SK-N-SH (cell line): Measurements from ENCODE around the gene SAP30L. TPM values are rescaled to one million over a fixed set of nuclear protein-coding genes. Genes with fewer than 3 reads are reported as not detected.

ENCODE experiments used
- CTCF ChIA-PET: fragments of 300-600, 350-600 bp; formaldehyde crosslinking; extraction: SDS; loops from one replicate; lab custom pipeline; 2021; lab: Yijun Ruan, JAX
- POLR2A ChIA-PET: fragments of 350-600 bp; sonication (Branson Sonifier 250); formaldehyde crosslinking; extraction: SDS; loops from one replicate; lab custom pipeline; 2020; ENCODE audit warnings: antibody characterized with exemption, inconsistent platforms; lab: Yijun Ruan, JAX
- DNase-seq: peaks from one replicate; pipeline ENCODE4 v3.0.0; 2012
- H2AFZ ChIP-seq: fragments of 200-600 bp; sonication (generic); 2 replicates; pipeline ENCODE4 v1.8.1; 2016; ENCODE audit warnings: antibody characterized with exemption, mild to moderate bottlenecking, low read depth
- H3F3A ChIP-seq: fragments of 200-600 bp; sonication (generic); replicated peaks from 2 replicates; pipeline ENCODE3; 2016; ENCODE audit warnings: antibody characterized with exemption, mild to moderate bottlenecking; ENCODE audit not compliant: insufficient read depth
- H3K27ac ChIP-seq, 2 experiments: fragments of 200-500 bp in 1 of 2; fragments of 200-600 bp in 1 of 2; sonication (Bioruptor generic) in 1 of 2; sonication (generic), shearing (Covaris generic) in 1 of 2; 2 replicates each; pipeline versions ENCODE4 v1.5.1 to v1.6.1; 2014 to 2016; ENCODE audit warnings: low read depth in 2 of 2, inconsistent platforms in 1 of 2, low read length in 1 of 2, mild to moderate bottlenecking in 1 of 2, mixed read lengths in 1 of 2
- H3K27me3 ChIP-seq: fragments of 200-600 bp; sonication (generic), shearing (Covaris generic); 2 replicates; pipeline ENCODE4 v1.6.1; 2016; ENCODE audit warnings: mixed run types; ENCODE audit not compliant: insufficient read depth
- H3K36me3 ChIP-seq, 2 experiments: fragments of 200-500 bp in 1 of 2; fragments of 200-600 bp in 1 of 2; sonication (Bioruptor generic) in 1 of 2; sonication (generic) in 1 of 2; replicated peaks in 1 of 2; 2 replicates each; pipeline versions ENCODE3 to v1.5.1; 2014 to 2016; ENCODE audit warnings: low read length in 1 of 2, mild to moderate bottlenecking in 1 of 2; ENCODE audit not compliant: insufficient read depth in 2 of 2, control insufficient read depth in 1 of 2
- H3K4me1 ChIP-seq, 2 experiments: fragments of 200-500 bp in 1 of 2; fragments of 200-600 bp in 1 of 2; sonication (Bioruptor generic) in 1 of 2; sonication (generic), shearing (Covaris generic) in 1 of 2; 2 replicates each; pipeline versions ENCODE4 v1.5.1 to v1.6.1; 2014 to 2016; ENCODE audit warnings: low read depth in 1 of 2, low read length in 1 of 2, mixed run types in 1 of 2; ENCODE audit not compliant: insufficient read depth in 2 of 2, control insufficient read depth in 1 of 2
- H3K4me2 ChIP-seq: fragments of 200-600 bp; sonication (generic), shearing (Covaris generic); 2 replicates; pipeline ENCODE4 v1.6.1; 2017; ENCODE audit warnings: mixed run types
- H3K4me3 ChIP-seq, 2 experiments: fragments of 200-500 bp in 1 of 2; fragments of 200-600 bp in 1 of 2; sonication (Bioruptor generic) in 1 of 2; sonication (generic), shearing (Covaris generic) in 1 of 2; 2 replicates each; pipeline versions ENCODE4 v1.5.1 to v1.8.1; 2014 to 2016; ENCODE audit warnings: low read depth in 2 of 2, inconsistent platforms in 1 of 2, low read length in 1 of 2, mild to moderate bottlenecking in 1 of 2, mixed read lengths in 1 of 2, moderate library complexity in 1 of 2
- H3K79me2 ChIP-seq: fragments of 200-600 bp; sonication (generic); 2 replicates; pipeline ENCODE4 v1.8.1; 2017; ENCODE audit warnings: mild to moderate bottlenecking; ENCODE audit not compliant: insufficient read depth
- H3K9ac ChIP-seq: fragments of 200-600 bp; sonication (generic); 2 replicates; pipeline ENCODE4 v1.6.1; 2017; ENCODE audit warnings: mixed run types
- H3K9me2 ChIP-seq: fragments of 200-600 bp; sonication (generic); 2 replicates; pipeline ENCODE4 v1.6.1; 2017; ENCODE audit warnings: mixed run types
- H3K9me3 ChIP-seq: fragments of 200-600 bp; sonication (generic); 2 replicates; pipeline ENCODE4 v1.6.1; 2017; ENCODE audit warnings: mixed run types, mild to moderate bottlenecking, moderate library complexity
- H4K20me1 ChIP-seq: fragments of 200-600 bp; sonication (generic); 2 replicates; pipeline ENCODE4 v1.6.1; 2017; ENCODE audit warnings: mild to moderate bottlenecking, mixed run types; ENCODE audit not compliant: insufficient read depth
- ELF1 ChIP-seq: IDR thresholded peaks from 2 replicates; pipeline ENCODE4 v1.4.0; 2012
- FOSL2 ChIP-seq: IDR thresholded peaks from 2 replicates; pipeline ENCODE4 v1.4.0; 2012; ENCODE audit warnings: low read depth, mild to moderate bottlenecking, moderate library complexity, borderline replicate concordance
- JUND ChIP-seq: IDR thresholded peaks from 2 replicates; pipeline ENCODE4 v1.4.0; 2012
- NRF1 ChIP-seq: IDR thresholded peaks from 2 replicates; pipeline ENCODE4 v1.6.1; 2012; ENCODE audit warnings: low read depth, mild to moderate bottlenecking, low read length
- RCOR1 ChIP-seq: fragments of 150-350 bp; IDR thresholded peaks from 2 replicates; pipeline ENCODE4 v1.6.1; 2017; ENCODE audit warnings: antibody characterized with exemption, low read length
- REST ChIP-seq: IDR thresholded peaks from 2 replicates; pipeline ENCODE4 v1.6.1; 2012; ENCODE audit warnings: mild to moderate bottlenecking, low read depth, low read length, moderate library complexity
- SIN3A ChIP-seq: IDR thresholded peaks from 2 replicates; pipeline ENCODE4 v1.6.1; 2012; ENCODE audit warnings: low read depth, mild to moderate bottlenecking, low read length, moderate library complexity, borderline replicate concordance
- SMC3 ChIP-seq: IDR thresholded peaks from 2 replicates; pipeline ENCODE4 v1.6.1; 2012; ENCODE audit warnings: low read depth, low read length, improper control_type of control experiment
- TCF12 ChIP-seq: IDR thresholded peaks from 2 replicates; pipeline ENCODE4 v1.4.0; 2012
- TEAD4 ChIP-seq: IDR thresholded peaks from 2 replicates; pipeline ENCODE4 v1.4.0; 2012; ENCODE audit warnings: mild to moderate bottlenecking, borderline replicate concordance; ENCODE audit not compliant: insufficient read depth
- USF2 ChIP-seq: fragments of 150-350 bp; IDR thresholded peaks from 2 replicates; pipeline ENCODE4 v1.6.1; 2017; ENCODE audit warnings: antibody characterized with exemption, low read length, low read depth, borderline replicate concordance
- ZBTB33 ChIP-seq: IDR thresholded peaks from 2 replicates; pipeline ENCODE4 v1.4.0; 2012; ENCODE audit warnings: low read depth, borderline replicate concordance
- whole genome bisulfite sequencing: methylation state at CpG from one replicate; pipeline ENCODE4 v1.1.6; 2017; ENCODE audit warnings: low lambda C conversion rate; 5-methylcytosine and 5-hydroxymethylcytosine counted together
- polyA plus RNA-seq, 3 experiments: library from polyadenylated mRNA; depleted of rRNA; stranded (reverse); fragments of >200 nt; gene quantifications; 2 replicates each; pipeline ENCODE4 v1.2.3, GENCODE V29; 2012
- TF ChIP-seq, protein P1 (sequence below): IDR thresholded peaks from 2 replicates; pipeline ENCODE4 v1.4.0; 2012; ENCODE audit warnings: low read depth, borderline replicate concordance
- TF ChIP-seq, protein P2 (sequence below): fragments of 200-600 bp; sonication (generic); IDR thresholded peaks from 2 replicates; pipeline ENCODE4 v1.6.1; 2017; ENCODE audit warnings: antibody characterized with exemption, mild to moderate bottlenecking, moderate library complexity

The SAP30L gene
- polyA plus RNA-seq, 1 of the 3 experiments (the other 2 are of a cell fraction) = 26.6 TPM

- Histone ChIP-seq H4K20me1 (no peaks in the 10 kb centered on the region), H3K36me3 (peaks cover 48 to 56% of the 10 kb centered on the region in 2 experiments), H2AFZ (no peak overlapping the region), H3K9me2 (no peaks in the 10 kb centered on the region), H3K4me2 (no peak overlapping the region), H3K27me3 (no peaks in the 10 kb centered on the region), H3K4me3 (no peak overlapping the region), H3K79me2 (no peaks in the 10 kb centered on the region), H3K9me3 (no peaks in the 10 kb centered on the region), H3K27ac (no peak overlapping the region), H3K9ac (no peak overlapping the region), H3F3A (no peaks in the 10 kb centered on the region), H3K4me1 (no peaks in the 10 kb centered on the region)
- POLR2A ChIA-PET = no interaction called here
- DNase-seq = no peak
- 97% methylated on average over 5 of the region's 5 CpGs for WGBS
- CTCF ChIA-PET = interaction anchor here (0.9 to 1.9 kb wide), 3 partner anchors 10 to 339 kb away, joined by 4 to 7 read pairs (median 6); no protein-coding TSS in a partner anchor
- TF ChIP-seq SIN3A = no peak
- TF ChIP-seq FOSL2 = no peak
These were observed 34.5 kb upstream of the SAP30L start for GRCh38 chr5:154411338-154411737.

- 81% methylated on average over 2 of the region's 3 CpGs for WGBS
These were observed 33.5 kb upstream of the SAP30L start for GRCh38 chr5:154412316-154412715.

More at GRCh38 chr5:154412316-154412715, 33.5 kb upstream of the SAP30L start:
- H3K9me3 ChIP-seq = no peaks in the 10 kb centered on the region
- POLR2A ChIA-PET = no interaction called here
- CTCF ChIA-PET = no interaction called here
- no peaks in the 10 kb centered on the region for H3K27me3 ChIP-seq
- TF ChIP-seq ELF1 (no peak), REST (no peak), JUND (no peak), TEAD4 (no peak), USF2 (no peak), ZBTB33 (no peak), RCOR1 (no peak), TCF12 (no peak), FOSL2 (no peak), NRF1 (no peak), SMC3 (no peak)
- TF ChIP-seq, protein P1, sequence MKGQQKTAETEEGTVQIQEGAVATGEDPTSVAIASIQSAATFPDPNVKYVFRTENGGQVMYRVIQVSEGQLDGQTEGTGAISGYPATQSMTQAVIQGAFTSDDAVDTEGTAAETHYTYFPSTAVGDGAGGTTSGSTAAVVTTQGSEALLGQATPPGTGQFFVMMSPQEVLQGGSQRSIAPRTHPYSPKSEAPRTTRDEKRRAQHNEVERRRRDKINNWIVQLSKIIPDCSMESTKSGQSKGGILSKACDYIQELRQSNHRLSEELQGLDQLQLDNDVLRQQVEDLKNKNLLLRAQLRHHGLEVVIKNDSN = no peak
- TF ChIP-seq, protein P2, sequence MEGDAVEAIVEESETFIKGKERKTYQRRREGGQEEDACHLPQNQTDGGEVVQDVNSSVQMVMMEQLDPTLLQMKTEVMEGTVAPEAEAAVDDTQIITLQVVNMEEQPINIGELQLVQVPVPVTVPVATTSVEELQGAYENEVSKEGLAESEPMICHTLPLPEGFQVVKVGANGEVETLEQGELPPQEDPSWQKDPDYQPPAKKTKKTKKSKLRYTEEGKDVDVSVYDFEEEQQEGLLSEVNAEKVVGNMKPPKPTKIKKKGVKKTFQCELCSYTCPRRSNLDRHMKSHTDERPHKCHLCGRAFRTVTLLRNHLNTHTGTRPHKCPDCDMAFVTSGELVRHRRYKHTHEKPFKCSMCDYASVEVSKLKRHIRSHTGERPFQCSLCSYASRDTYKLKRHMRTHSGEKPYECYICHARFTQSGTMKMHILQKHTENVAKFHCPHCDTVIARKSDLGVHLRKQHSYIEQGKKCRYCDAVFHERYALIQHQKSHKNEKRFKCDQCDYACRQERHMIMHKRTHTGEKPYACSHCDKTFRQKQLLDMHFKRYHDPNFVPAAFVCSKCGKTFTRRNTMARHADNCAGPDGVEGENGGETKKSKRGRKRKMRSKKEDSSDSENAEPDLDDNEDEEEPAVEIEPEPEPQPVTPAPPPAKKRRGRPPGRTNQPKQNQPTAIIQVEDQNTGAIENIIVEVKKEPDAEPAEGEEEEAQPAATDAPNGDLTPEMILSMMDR = no peak
- TF ChIP-seq, all 33 proteins: peak for 0
- Histone ChIP-seq H3K9me2 (no peaks in the 10 kb centered on the region), H3F3A (no peaks in the 10 kb centered on the region), H3K79me2 (no peaks in the 10 kb centered on the region), H3K36me3 (peaks cover 47 to 61% of the 10 kb centered on the region in 2 experiments), H2AFZ (no peak overlapping the region), H4K20me1 (no peaks in the 10 kb centered on the region), H3K4me1 (no peaks in the 10 kb centered on the region), H3K4me2 (no peak overlapping the region), H3K9ac (no peak overlapping the region), H3K4me3 (no peak overlapping the region), H3K27ac (no peak overlapping the region)
- no peak for DNase-seq
